ENCODE results near the gene SLX1A.

- TF ChIP-seq YY1 (IDR thresholded peaks at IDR 0.05; ENCODE audit: insufficient read depth, insufficient read length), result no peak
- TF ChIP-seq ZNF274 (IDR thresholded peaks at IDR 0.05; ENCODE audit: low read depth, low read length), result no peak
These were observed 6.7 kb upstream of the SLX1A start for GRCh38 chr16:30186782-30187555.

Measured in NT2/D1 (cell line).